ENCODE measurements around the gene TEX55.

DNA sequence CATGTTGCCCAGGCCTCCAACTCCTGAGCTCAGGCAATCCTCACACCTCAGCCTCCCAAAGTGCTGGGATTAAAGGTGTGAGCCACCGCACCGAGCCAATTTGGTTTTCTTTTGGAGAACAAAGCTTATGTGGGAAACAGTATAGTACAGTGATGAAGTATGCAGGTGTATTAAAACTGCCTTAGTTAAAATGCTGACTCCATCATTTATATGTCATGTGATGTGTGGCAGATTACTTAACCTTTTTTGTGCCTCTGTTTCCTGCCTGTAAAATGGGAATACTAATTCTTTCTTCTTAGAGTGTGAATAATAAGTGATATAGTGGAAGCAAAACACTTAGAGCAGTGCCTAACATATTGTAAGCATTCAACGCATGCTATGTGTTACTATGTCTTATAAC is 48.0 kb upstream of the TEX55 start:
- TF ChIP-seq CTCF (IDR thresholded peaks at IDR 0.05) (no peak), USF1 (IDR thresholded peaks at IDR 0.05; ENCODE audit: borderline replicate concordance, low read depth) (no peak), GABPA (IDR thresholded peaks at IDR 0.05; ENCODE audit: low read depth) (no peak)
